Measurements from ENCODE around the gene FANCC.

DNA sequence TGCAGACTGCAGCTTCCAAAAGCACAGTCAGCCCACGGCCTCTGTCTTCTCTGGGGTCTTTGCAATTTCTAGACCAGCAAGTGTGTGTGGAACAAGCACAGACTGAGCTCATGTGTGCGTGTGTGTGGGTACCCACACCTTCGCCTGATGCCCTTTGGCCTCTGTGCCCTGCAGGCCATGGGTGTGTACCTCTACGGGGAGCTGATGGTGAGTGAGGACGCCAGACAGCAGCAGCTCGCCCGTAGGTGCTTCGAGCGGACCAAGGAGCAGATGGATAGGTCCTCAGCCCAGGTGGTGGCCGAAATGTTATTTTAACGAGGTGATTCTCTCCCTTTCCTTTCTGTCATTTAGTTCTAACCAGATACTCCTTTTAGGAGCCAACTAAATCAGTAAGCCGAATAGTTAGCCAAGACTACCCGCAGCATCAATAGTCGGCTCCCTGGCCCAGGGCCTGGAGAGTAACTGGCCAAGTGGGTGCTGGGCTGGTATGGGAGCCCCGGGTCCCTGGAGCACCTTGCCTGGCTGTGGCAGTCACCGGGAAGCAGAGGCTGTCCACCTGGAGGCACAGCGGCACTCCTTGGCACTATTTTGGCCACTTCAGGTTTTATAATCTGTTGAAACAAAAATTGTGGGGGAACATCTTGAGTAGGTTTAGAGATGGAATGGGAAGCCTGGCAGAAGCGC is 235.0 kb downstream of the FANCC start:
- TF ChIP-seq, protein P1, sequence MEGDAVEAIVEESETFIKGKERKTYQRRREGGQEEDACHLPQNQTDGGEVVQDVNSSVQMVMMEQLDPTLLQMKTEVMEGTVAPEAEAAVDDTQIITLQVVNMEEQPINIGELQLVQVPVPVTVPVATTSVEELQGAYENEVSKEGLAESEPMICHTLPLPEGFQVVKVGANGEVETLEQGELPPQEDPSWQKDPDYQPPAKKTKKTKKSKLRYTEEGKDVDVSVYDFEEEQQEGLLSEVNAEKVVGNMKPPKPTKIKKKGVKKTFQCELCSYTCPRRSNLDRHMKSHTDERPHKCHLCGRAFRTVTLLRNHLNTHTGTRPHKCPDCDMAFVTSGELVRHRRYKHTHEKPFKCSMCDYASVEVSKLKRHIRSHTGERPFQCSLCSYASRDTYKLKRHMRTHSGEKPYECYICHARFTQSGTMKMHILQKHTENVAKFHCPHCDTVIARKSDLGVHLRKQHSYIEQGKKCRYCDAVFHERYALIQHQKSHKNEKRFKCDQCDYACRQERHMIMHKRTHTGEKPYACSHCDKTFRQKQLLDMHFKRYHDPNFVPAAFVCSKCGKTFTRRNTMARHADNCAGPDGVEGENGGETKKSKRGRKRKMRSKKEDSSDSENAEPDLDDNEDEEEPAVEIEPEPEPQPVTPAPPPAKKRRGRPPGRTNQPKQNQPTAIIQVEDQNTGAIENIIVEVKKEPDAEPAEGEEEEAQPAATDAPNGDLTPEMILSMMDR (IDR thresholded peaks at IDR 0.05), result no peak
- TF ChIP-seq POLR2A (IDR thresholded peaks at IDR 0.05), result no peak
